OCI-LY7 (cell line): ENCODE data around the gene CLMN. TPM values are rescaled to one million over a fixed set of nuclear protein-coding genes. Genes with fewer than 3 reads are reported as not detected.

Experiments
- BruUV-seq: library from RNA; stranded (reverse); fragments of 400-500 nt; replicated peaks from 2 replicates; lab custom pipeline; 2021; lab: Mats Ljungman, UMichigan
- CTCF ChIA-PET: fragments of 300-600 bp; sonication (Branson Sonifier 250); formaldehyde crosslinking; loops from one replicate; lab custom pipeline; 2022; ENCODE audit warnings: antibody characterized with exemption; ENCODE audit not compliant: unreplicated experiment; lab: Charles Lee
- POLR2A ChIA-PET: fragments of 300-600 bp; sonication (Branson Sonifier 250); formaldehyde crosslinking; loops from one replicate; lab custom pipeline; 2022; ENCODE audit warnings: antibody characterized with exemption; lab: Charles Lee
- DNase-seq: peaks from one replicate; pipeline ENCODE4 v3.0.0-alpha.2; 2015; ENCODE audit warnings: low spot score
- H2AFZ ChIP-seq: fragments of 200-600 bp; sonication (generic), shearing (Covaris generic); 2 replicates; pipeline ENCODE4 v1.6.1; 2014; ENCODE audit warnings: mild to moderate bottlenecking, antibody characterized with exemption, low read length, moderate library complexity
- H3K27ac ChIP-seq: fragments of 200-600 bp; sonication (generic); 2 replicates; pipeline ENCODE4 v1.5.1; 2014; ENCODE audit warnings: mixed run types, low read depth, mild to moderate bottlenecking, moderate library complexity, low read length, inconsistent platforms; ENCODE audit not compliant: poor library complexity, severe bottlenecking
- H3K36me3 ChIP-seq: fragments of 200-600 bp; sonication (generic); 2 replicates; pipeline ENCODE4 v1.6.1; 2014; ENCODE audit warnings: mild to moderate bottlenecking, antibody characterized with exemption, low read length, moderate library complexity, mixed read lengths; ENCODE audit not compliant: insufficient read depth
- H3K4me1 ChIP-seq: fragments of 200-600 bp; sonication (generic); 2 replicates; pipeline ENCODE4 v1.5.1; 2014; ENCODE audit warnings: mild to moderate bottlenecking, low read length; ENCODE audit not compliant: insufficient read depth, poor library complexity, severe bottlenecking
- H3K4me2 ChIP-seq: fragments of 200-600 bp; sonication (generic); 2 replicates; pipeline ENCODE4 v1.6.1; 2014; ENCODE audit warnings: mild to moderate bottlenecking, low read length
- H3K4me3 ChIP-seq: fragments of 200-600 bp; sonication (generic); 2 replicates; pipeline ENCODE4 v1.5.1; 2014; ENCODE audit warnings: mild to moderate bottlenecking, low read depth, low read length; ENCODE audit not compliant: poor library complexity, severe bottlenecking
- H3K79me2 ChIP-seq: fragments of 200-600 bp; sonication (generic); 2 replicates; pipeline ENCODE4 v1.6.1; 2016; ENCODE audit warnings: low read depth, mild to moderate bottlenecking, low read length, moderate library complexity, mixed read lengths; ENCODE audit not compliant: insufficient read depth
- H3K9me2 ChIP-seq: fragments of 200-600 bp; sonication (generic); 2 replicates; pipeline ENCODE4 v1.6.1; 2016; ENCODE audit warnings: mild to moderate bottlenecking, low read length, mixed read lengths; ENCODE audit not compliant: insufficient read depth
- H3K9me3 ChIP-seq: fragments of 200-600 bp; sonication (generic); 2 replicates; pipeline ENCODE4 v1.6.1; 2014; ENCODE audit warnings: mild to moderate bottlenecking, mixed run types, low read length, mixed read lengths
- H4K20me1 ChIP-seq: fragments of 200-600 bp; sonication (generic); 2 replicates; pipeline ENCODE4 v1.6.1; 2014; ENCODE audit warnings: mild to moderate bottlenecking, antibody characterized with exemption, low read length, moderate library complexity, mixed read lengths; ENCODE audit not compliant: insufficient read depth
- EZH2phosphoT487 ChIP-seq: fragments of 200-600 bp; sonication (generic); IDR thresholded peaks from 2 replicates; pipeline ENCODE4 v1.6.1; 2018; ENCODE audit warnings: low read depth, borderline replicate concordance, mild to moderate bottlenecking, mixed run types, antibody characterized with exemption, low read length, moderate library complexity, mixed read lengths
- intact Hi-C: fragments of 100-400 bp; cut with micrococcal nuclease; formaldehyde crosslinking; loops from one replicate; pipeline ENCODE4 v1.10.0; 2022; ENCODE audit not compliant: unreplicated experiment
- total RNA-seq, 2 experiments: library from RNA; depleted of rRNA in 1 of 2; stranded (reverse); fragments of >200 nt in 1 of 2; shearing (Covaris generic) in 1 of 2; gene quantifications; 2 replicates each; pipeline ENCODE4 v1.2.3, GENCODE V29; 2014 to 2022
- TF ChIP-seq, protein P1 (sequence below): fragments of 200-600 bp; sonication (generic); conservative IDR thresholded peaks from 2 replicates; pipeline ENCODE4 v1.5.1; 2014; ENCODE audit warnings: mild to moderate bottlenecking, antibody characterized with exemption, low read length, moderate library complexity, mixed read lengths

Gene CLMN
- total RNA-seq, 2 experiments from 2014 or later: 6.8 to 12.0 TPM

DNA sequence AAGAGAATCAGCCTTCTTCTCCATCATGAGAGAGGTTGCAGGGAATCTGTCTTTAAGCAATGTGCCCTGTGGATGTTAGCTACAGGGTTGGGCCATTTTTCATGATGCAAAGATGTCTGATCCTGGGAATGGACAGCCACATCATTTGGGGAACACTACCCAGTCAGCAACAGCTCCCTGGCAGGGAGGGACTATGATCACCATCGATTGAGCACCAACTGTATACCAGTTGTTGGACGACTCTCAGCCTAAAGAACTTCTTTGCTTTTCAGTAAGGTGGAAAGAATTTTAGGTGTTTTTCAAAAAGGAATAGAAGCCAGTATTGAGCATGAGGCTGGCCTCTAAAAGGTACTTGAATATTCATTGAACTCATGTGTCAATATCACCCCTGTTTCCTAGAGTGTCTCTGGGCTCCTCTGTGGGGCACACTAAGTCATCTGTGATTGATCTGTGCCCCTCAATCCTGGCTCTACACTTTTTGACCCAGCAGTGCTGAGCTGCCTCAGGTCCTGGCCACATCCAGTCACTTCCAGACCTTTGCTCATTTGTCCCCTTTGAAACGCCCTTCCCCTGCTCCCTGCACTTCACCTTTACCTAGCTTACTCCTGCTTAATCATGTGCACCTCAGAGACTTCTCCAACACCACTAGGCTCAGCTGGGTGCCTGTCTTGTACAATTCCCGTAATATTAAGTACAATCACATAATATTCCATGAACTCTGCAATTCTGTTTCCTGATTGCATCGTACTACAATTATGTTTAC lies 2.2 kb upstream of the CLMN start:
- H2AFZ ChIP-seq: no peak overlapping the region
- no peak for DNase-seq
- H3K4me3 ChIP-seq: no peak overlapping the region
- H3K4me1 ChIP-seq: peaks cover 42% of the 10 kb centered on the region
- H3K9me3 ChIP-seq: peaks cover 11% of the 10 kb centered on the region; the same call in 1 of the 2 replicates
- ChIA-PET POLR2A (no interaction called here), CTCF (no interaction called here)
- BruUV-seq: no TSS peak
- H3K27ac ChIP-seq: no peak overlapping the region
- intact Hi-C loops: no loop called here
- no peaks in the 10 kb centered on the region for H3K79me2 ChIP-seq
- no peaks in the 10 kb centered on the region for H4K20me1 ChIP-seq
- TF ChIP-seq, protein P1, sequence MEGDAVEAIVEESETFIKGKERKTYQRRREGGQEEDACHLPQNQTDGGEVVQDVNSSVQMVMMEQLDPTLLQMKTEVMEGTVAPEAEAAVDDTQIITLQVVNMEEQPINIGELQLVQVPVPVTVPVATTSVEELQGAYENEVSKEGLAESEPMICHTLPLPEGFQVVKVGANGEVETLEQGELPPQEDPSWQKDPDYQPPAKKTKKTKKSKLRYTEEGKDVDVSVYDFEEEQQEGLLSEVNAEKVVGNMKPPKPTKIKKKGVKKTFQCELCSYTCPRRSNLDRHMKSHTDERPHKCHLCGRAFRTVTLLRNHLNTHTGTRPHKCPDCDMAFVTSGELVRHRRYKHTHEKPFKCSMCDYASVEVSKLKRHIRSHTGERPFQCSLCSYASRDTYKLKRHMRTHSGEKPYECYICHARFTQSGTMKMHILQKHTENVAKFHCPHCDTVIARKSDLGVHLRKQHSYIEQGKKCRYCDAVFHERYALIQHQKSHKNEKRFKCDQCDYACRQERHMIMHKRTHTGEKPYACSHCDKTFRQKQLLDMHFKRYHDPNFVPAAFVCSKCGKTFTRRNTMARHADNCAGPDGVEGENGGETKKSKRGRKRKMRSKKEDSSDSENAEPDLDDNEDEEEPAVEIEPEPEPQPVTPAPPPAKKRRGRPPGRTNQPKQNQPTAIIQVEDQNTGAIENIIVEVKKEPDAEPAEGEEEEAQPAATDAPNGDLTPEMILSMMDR: no peak
- no peak for TF ChIP-seq EZH2phosphoT487
- no peaks in the 10 kb centered on the region; the same call in 1 of the 2 replicates for H3K36me3 ChIP-seq
- H3K9me2 ChIP-seq: no peaks in the 10 kb centered on the region
- no peak overlapping the region for H3K4me2 ChIP-seq

DNA sequence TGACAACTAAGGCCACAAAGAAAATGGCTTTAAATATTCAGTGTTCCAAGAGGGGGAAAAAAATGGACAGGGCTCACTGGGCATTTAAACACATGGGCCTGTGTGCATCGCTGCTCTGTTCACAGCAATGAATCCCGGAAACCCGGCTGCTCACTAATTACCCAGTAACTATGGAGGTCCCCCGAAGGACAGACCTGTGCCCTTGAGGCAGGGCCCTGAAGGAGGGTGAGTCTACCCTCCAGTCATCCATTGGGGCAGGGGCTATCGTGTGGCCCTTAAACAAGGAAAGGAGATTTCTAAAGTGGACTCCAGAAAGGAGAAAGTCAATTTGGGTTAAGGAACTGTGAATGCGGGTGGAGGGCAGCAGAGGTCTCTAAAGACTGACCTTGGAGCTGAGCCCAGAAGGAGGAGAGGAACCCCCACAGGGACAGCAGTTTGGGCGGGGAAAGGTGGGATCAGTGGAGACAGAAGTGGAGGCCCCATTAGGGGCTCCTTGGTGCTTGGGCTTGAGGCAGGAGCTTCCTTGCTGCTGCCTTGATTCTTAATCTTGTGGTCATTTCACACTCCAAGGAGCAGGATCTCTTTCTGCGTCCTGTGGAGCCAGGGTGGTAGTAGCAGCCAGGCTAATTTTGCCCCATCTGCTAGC lies 1.4 kb upstream of the CLMN start:
- peaks cover 36% of the 10 kb centered on the region for H3K4me1 ChIP-seq
- CTCF ChIA-PET: interaction anchor here (1.2 kb wide), 1 partner anchor 15 kb away, joined by 3 read pairs; no protein-coding TSS in a partner anchor
- no peak overlapping the region for H3K4me2 ChIP-seq
- intact Hi-C loops: no loop called here
- no peaks in the 10 kb centered on the region for H3K9me2 ChIP-seq
- H3K79me2 ChIP-seq: no peaks in the 10 kb centered on the region
- POLR2A ChIA-PET: no interaction called here
- no peaks in the 10 kb centered on the region; the same call in 1 of the 2 replicates for H3K36me3 ChIP-seq
- H3K9me3 ChIP-seq: peaks cover 3% of the 10 kb centered on the region; the same call in 1 of the 2 replicates
- DNase-seq: no peak
- no peaks in the 10 kb centered on the region for H4K20me1 ChIP-seq
- TF ChIP-seq EZH2phosphoT487: no peak
- TF ChIP-seq, protein P1: no peak
- BruUV-seq: no TSS peak
- no peak overlapping the region for H3K4me3 ChIP-seq
- H3K27ac ChIP-seq: no peak overlapping the region
- no peak overlapping the region for H2AFZ ChIP-seq
